ENCODE data around the gene MCTP2.
A peak's percentile ranks its signal among the peaks of the same experiment; 100 is the strongest.

Gene MCTP2

DNA sequence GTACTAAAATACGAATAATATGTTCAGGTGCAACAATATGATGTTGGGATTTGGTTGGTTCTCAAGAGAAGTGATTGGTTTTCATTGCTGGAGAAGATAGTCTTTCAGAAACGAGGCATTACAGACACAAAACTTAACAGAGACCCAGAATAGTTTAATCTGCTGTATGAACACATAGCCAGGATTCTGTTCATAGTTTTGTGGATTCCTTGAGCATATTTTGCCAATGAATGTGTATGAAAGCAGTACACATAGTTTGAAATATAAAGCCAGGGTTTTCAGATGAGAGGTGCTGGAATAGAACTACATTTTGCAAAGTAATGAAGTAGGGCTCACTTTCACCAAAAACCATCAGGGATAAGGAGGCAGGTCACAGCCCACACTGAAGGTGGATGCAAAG is 5.7 kb upstream of the MCTP2 start:
- no peak overlapping the region for H2AFZ ChIP-seq (ENCODE audit: low read length)
- H3K4me3 ChIP-seq (ENCODE audit: low read length in 2 of 2): no peak overlapping the region
- no peaks in the 10 kb centered on the region for H3K4me1 ChIP-seq (ENCODE audit: control insufficient read depth in 2 of 2, insufficient read depth in 1 of 2, low read depth in 1 of 2, low read length in 2 of 2)
- H3K79me1 ChIP-seq (ENCODE audit: low read depth, low read length): no peaks in the 10 kb centered on the region
- no peak overlapping the region for H3K9ac ChIP-seq (ENCODE audit: low read depth, low read length, poor library complexity)
- no peak overlapping the region for H2BK120ac ChIP-seq (ENCODE audit: low read depth, low read length)
- no peak overlapping the region for H2BK5ac ChIP-seq (ENCODE audit: low read length)
- H3K27me3 ChIP-seq (ENCODE audit: control insufficient read depth in 3 of 3, insufficient read depth in 3 of 3, low read depth in 1 of 3, low read length in 3 of 3): peaks cover 0 to 36% (median 7%) of the 10 kb centered on the region in 3 experiments
- no peaks in the 10 kb centered on the region for H3K36me3 ChIP-seq (replicated peaks in 1 of 2; ENCODE audit: control insufficient read depth in 2 of 2, insufficient read depth in 2 of 2, low read length in 2 of 2)
- H2AK5ac ChIP-seq (ENCODE audit: low read depth, low read length): no peak overlapping the region
- H2BK12ac ChIP-seq (ENCODE audit: low read length): no peak overlapping the region
- WGBS, 2 donors (ENCODE audit: extremely low coverage in 2 of 2, insufficient read length in 2 of 2, insufficient replicate concordance in 1 of 2): no CpG with 5 or more reads among the region's 2 CpGs
- H3K4ac ChIP-seq (ENCODE audit: low read length): no peak overlapping the region
- H4K91ac ChIP-seq (ENCODE audit: low read depth, low read length, poor library complexity): no peak overlapping the region
- H3K9me3 ChIP-seq (replicated peaks in 1 of 2; ENCODE audit: control insufficient read depth in 2 of 2, insufficient read depth in 1 of 2, low read depth in 1 of 2, low read length in 2 of 2): no peaks in the 10 kb centered on the region
- no peak overlapping the region for H3K18ac ChIP-seq (ENCODE audit: low read length)
- no peak overlapping the region for H4K8ac ChIP-seq (ENCODE audit: low read depth, low read length)
- no peak overlapping the region for H2BK15ac ChIP-seq (ENCODE audit: low read length)
- H3K4me2 ChIP-seq (ENCODE audit: insufficient read depth, low read length, poor library complexity, severe bottlenecking): no peak overlapping the region
- H3K14ac ChIP-seq (ENCODE audit: low read length): no peak overlapping the region
- H3K23ac ChIP-seq (ENCODE audit: low read depth, low read length, poor library complexity): no peak overlapping the region
- no peak overlapping the region for H3K27ac ChIP-seq (replicated peaks; ENCODE audit: low read length)
- DNase-seq (ENCODE audit: low spot score): no peak

DNA sequence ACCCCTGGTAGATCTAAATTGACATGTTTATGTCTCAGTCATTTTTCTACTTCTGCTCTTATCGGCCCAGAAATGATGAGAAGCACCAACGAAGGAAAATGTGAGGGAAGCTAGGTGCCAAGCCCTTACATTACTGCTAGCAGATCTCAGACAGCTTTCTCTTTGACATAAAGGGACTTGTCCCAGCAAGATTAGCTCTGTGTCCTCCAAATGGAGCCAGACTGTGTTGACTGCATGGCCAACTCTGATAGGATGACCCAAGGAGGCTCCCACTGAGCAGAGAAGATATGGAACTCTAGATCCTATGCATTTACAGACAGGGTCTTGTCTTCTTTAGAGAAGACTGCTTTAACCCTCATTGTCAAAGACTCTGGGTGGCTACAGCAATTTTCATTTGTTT is 2.8 kb upstream of the MCTP2 start:
- Histone ChIP-seq H3K14ac (ENCODE audit: low read length) (no peak overlapping the region), H2BK12ac (ENCODE audit: low read length) (no peak overlapping the region), H3K4me2 (ENCODE audit: insufficient read depth, low read length, poor library complexity, severe bottlenecking) (no peak overlapping the region), H2AK5ac (ENCODE audit: low read depth, low read length) (no peak overlapping the region), H3K27ac (replicated peaks; ENCODE audit: low read length) (no peak overlapping the region), H3K9me3 (replicated peaks in 1 of 2; ENCODE audit: control insufficient read depth in 2 of 2, insufficient read depth in 1 of 2, low read depth in 1 of 2, low read length in 2 of 2) (no peaks in the 10 kb centered on the region), H2BK120ac (ENCODE audit: low read depth, low read length) (no peak overlapping the region), H4K8ac (ENCODE audit: low read depth, low read length) (no peak overlapping the region), H3K4me1 (ENCODE audit: control insufficient read depth in 2 of 2, insufficient read depth in 1 of 2, low read depth in 1 of 2, low read length in 2 of 2) (peaks cover 0 to 2% of the 10 kb centered on the region in 2 donors), H3K18ac (ENCODE audit: low read length) (no peak overlapping the region), H3K27me3 (ENCODE audit: control insufficient read depth in 3 of 3, insufficient read depth in 3 of 3, low read depth in 1 of 3, low read length in 3 of 3) (peaks cover 3 to 65% (median 28%) of the 10 kb centered on the region in 3 experiments), H2BK15ac (ENCODE audit: low read length) (no peak overlapping the region), H3K23ac (ENCODE audit: low read depth, low read length, poor library complexity) (no peak overlapping the region), H3K36me3 (replicated peaks in 1 of 2; ENCODE audit: control insufficient read depth in 2 of 2, insufficient read depth in 2 of 2, low read length in 2 of 2) (no peaks in the 10 kb centered on the region), H2BK5ac (ENCODE audit: low read length) (no peak overlapping the region), H3K4ac (ENCODE audit: low read length) (no peak overlapping the region), H4K91ac (ENCODE audit: low read depth, low read length, poor library complexity) (no peak overlapping the region), H3K9ac (ENCODE audit: low read depth, low read length, poor library complexity) (no peak overlapping the region), H3K4me3 (ENCODE audit: low read length in 2 of 2) (no peak overlapping the region), H3K79me1 (ENCODE audit: low read depth, low read length) (no peaks in the 10 kb centered on the region), H2AFZ (ENCODE audit: low read length) (no peak overlapping the region)
- no CpG with 5 or more reads among the region's 2 CpGs for WGBS, 2 donors (ENCODE audit: extremely low coverage in 2 of 2, insufficient read length in 2 of 2, insufficient replicate concordance in 1 of 2)
- DNase-seq (ENCODE audit: low spot score): no peak

DNA sequence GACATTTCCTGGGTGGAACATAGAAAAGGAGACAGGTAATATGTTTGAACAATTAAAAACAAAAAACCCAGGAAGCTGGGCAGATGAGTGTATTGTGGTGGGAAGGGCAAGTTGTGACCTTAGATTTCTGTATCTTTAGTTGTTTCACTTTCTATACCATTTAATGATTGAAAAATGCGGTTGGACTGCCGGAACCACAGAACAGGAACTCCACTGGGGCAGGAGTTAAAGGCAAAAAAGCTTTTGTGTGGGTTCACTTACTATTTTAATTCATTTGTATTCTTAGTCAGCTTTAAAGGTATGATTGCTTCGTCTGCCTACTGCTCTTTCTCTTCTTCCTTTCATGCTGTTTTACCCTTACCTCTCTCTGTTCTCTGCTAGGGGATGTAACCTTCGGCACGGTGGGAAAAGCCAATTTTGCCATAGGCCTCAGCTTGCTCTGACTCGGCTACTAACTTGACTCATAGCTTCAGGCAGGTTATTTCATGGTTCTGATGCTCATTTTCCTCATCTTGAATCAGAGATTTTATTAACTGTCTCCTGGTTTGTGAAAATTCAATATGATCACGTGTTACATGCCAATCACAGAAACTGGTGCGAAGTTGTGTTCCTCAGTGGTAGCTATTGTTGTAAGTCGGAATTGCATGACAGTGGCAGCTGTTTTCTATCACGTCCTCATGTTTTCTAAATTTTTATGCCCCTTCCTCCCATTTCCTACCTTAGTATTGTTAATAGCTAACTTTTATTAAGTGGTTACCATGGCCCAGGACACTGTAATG is 1.6 kb upstream of the MCTP2 start:
- Histone ChIP-seq H3K9me3 (replicated peaks in 1 of 2; ENCODE audit: control insufficient read depth in 2 of 2, insufficient read depth in 1 of 2, low read depth in 1 of 2, low read length in 2 of 2) (no peaks in the 10 kb centered on the region), H3K4me2 (ENCODE audit: insufficient read depth, low read length, poor library complexity, severe bottlenecking) (no peak overlapping the region), H3K36me3 (replicated peaks in 1 of 2; ENCODE audit: control insufficient read depth in 2 of 2, insufficient read depth in 2 of 2, low read length in 2 of 2) (no peaks in the 10 kb centered on the region), H3K14ac (ENCODE audit: low read length) (no peak overlapping the region), H2BK15ac (ENCODE audit: low read length) (no peak overlapping the region), H2AFZ (ENCODE audit: low read length) (no peak overlapping the region), H3K4ac (ENCODE audit: low read length) (no peak overlapping the region), H2AK5ac (ENCODE audit: low read depth, low read length) (no peak overlapping the region), H2BK5ac (ENCODE audit: low read length) (no peak overlapping the region), H3K79me1 (ENCODE audit: low read depth, low read length) (no peaks in the 10 kb centered on the region), H3K4me3 (ENCODE audit: low read length in 2 of 2) (no peak overlapping the region), H3K4me1 (ENCODE audit: control insufficient read depth in 2 of 2, insufficient read depth in 1 of 2, low read depth in 1 of 2, low read length in 2 of 2) (peaks cover 0 to 2% of the 10 kb centered on the region in 2 donors), H2BK12ac (ENCODE audit: low read length) (no peak overlapping the region), H3K27me3 (ENCODE audit: control insufficient read depth in 3 of 3, insufficient read depth in 3 of 3, low read depth in 1 of 3, low read length in 3 of 3) (peaks cover 3 to 77% (median 30%) of the 10 kb centered on the region in 3 experiments), H3K23ac (ENCODE audit: low read depth, low read length, poor library complexity) (no peak overlapping the region), H4K8ac (ENCODE audit: low read depth, low read length) (no peak overlapping the region), H4K91ac (ENCODE audit: low read depth, low read length, poor library complexity) (no peak overlapping the region), H3K18ac (ENCODE audit: low read length) (no peak overlapping the region), H3K9ac (ENCODE audit: low read depth, low read length, poor library complexity) (no peak overlapping the region), H2BK120ac (ENCODE audit: low read depth, low read length) (no peak overlapping the region), H3K27ac (replicated peaks; ENCODE audit: low read length) (no peak overlapping the region)
- no peak for DNase-seq (ENCODE audit: low spot score)
- no CpG with 5 or more reads among the region's 10 CpGs for WGBS, 2 donors (ENCODE audit: extremely low coverage in 2 of 2, insufficient read length in 2 of 2, insufficient replicate concordance in 1 of 2)

DNA sequence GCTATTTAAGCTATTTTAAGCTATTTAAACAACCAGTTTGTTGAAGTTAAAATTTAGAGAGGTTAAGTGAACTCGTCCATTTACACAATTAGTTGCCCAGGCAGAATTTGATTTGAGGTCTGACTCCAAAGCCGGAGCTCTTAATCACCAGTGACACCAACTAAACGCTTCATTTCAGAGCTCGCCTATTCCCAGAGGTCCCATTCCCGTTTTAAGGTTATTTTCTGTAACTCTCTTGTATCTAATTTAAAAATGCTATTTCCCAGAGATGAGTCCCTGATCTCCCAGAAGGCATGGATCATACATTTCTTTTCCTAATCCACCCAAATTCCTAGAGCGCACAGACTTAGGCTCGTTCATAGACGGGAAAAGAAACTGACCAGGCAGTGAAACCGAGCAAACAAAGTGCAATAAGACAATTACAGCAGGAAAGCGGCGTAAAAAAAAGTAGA is 904 bp upstream of the MCTP2 start:
- H3K18ac ChIP-seq (ENCODE audit: low read length): no peak overlapping the region
- no peak overlapping the region for H2BK15ac ChIP-seq (ENCODE audit: low read length)
- no peak overlapping the region for H3K4me2 ChIP-seq (ENCODE audit: insufficient read depth, low read length, poor library complexity, severe bottlenecking)
- no peak overlapping the region for H4K91ac ChIP-seq (ENCODE audit: low read depth, low read length, poor library complexity)
- no peak overlapping the region for H2BK120ac ChIP-seq (ENCODE audit: low read depth, low read length)
- no peak overlapping the region for H4K8ac ChIP-seq (ENCODE audit: low read depth, low read length)
- no peak overlapping the region for H3K4ac ChIP-seq (ENCODE audit: low read length)
- no peaks in the 10 kb centered on the region for H3K79me1 ChIP-seq (ENCODE audit: low read depth, low read length)
- H3K14ac ChIP-seq (ENCODE audit: low read length): no peak overlapping the region
- no peak overlapping the region for H2BK5ac ChIP-seq (ENCODE audit: low read length)
- H3K4me1 ChIP-seq (ENCODE audit: control insufficient read depth in 2 of 2, insufficient read depth in 1 of 2, low read depth in 1 of 2, low read length in 2 of 2): peaks cover 0 to 2% of the 10 kb centered on the region in 2 donors
- H3K36me3 ChIP-seq (replicated peaks in 1 of 2; ENCODE audit: control insufficient read depth in 2 of 2, insufficient read depth in 2 of 2, low read length in 2 of 2): no peaks in the 10 kb centered on the region
- no peak overlapping the region for H2AK5ac ChIP-seq (ENCODE audit: low read depth, low read length)
- no peak overlapping the region for H3K9ac ChIP-seq (ENCODE audit: low read depth, low read length, poor library complexity)
- peaks cover 3 to 77% (median 30%) of the 10 kb centered on the region in 3 experiments for H3K27me3 ChIP-seq (ENCODE audit: control insufficient read depth in 3 of 3, insufficient read depth in 3 of 3, low read depth in 1 of 3, low read length in 3 of 3)
- H3K4me3 ChIP-seq (ENCODE audit: low read length in 2 of 2): no peak overlapping the region
- no CpG with 5 or more reads among the region's 11 CpGs for WGBS, 2 donors (ENCODE audit: extremely low coverage in 2 of 2, insufficient read length in 2 of 2, insufficient replicate concordance in 1 of 2)
- H3K27ac ChIP-seq (replicated peaks; ENCODE audit: low read length): no peak overlapping the region
- H3K9me3 ChIP-seq (replicated peaks in 1 of 2; ENCODE audit: control insufficient read depth in 2 of 2, insufficient read depth in 1 of 2, low read depth in 1 of 2, low read length in 2 of 2): no peaks in the 10 kb centered on the region
- no peak overlapping the region for H3K23ac ChIP-seq (ENCODE audit: low read depth, low read length, poor library complexity)
- H2BK12ac ChIP-seq (ENCODE audit: low read length): no peak overlapping the region
- H2AFZ ChIP-seq (ENCODE audit: low read length): peak overlapping the region; percentile 65
- peak; percentile 12 for DNase-seq (ENCODE audit: low spot score)
